ENCODE results near the gene GAMT.

Gene GAMT

GRCh38 chr19:1399079-1399478 lies 2.3 kb downstream of the GAMT start:
- no peak for DNase-seq

- no peak for DNase-seq
These were observed 3.5 kb downstream of the GAMT start for GRCh38 chr19:1397838-1398237.

- no peak for DNase-seq
These were observed 4.3 kb downstream of the GAMT start for GRCh38 chr19:1396768-1397679.

GRCh38 chr19:1396019-1396767 lies 5.1 kb downstream of the GAMT start:
- no peak for DNase-seq

GRCh38 chr19:1395194-1396018 lies 5.9 kb downstream of the GAMT start:
- no peak for DNase-seq

- no peak for DNase-seq
These were observed 6.8 kb downstream of the GAMT start for GRCh38 chr19:1394252-1395193.

GRCh38 chr19:1393841-1394240 lies 7.5 kb downstream of the GAMT start:
- DNase-seq, result no peak

GRCh38 chr19:1392939-1393530 lies 8.3 kb downstream of the GAMT start:
- no peak for DNase-seq

- DNase-seq, result no peak
These were observed 8.9 kb downstream of the GAMT start for GRCh38 chr19:1392407-1392806.

- DNase-seq, result no peak
These were observed 10.4 kb downstream of the GAMT start for GRCh38 chr19:1390890-1391423.

- no peak for DNase-seq
These were observed 12.1 kb downstream of the GAMT start for GRCh38 chr19:1389033-1389940.

GRCh38 chr19:1388637-1389026 lies 12.7 kb downstream of the GAMT start:
- no peak for DNase-seq

GRCh38 chr19:1387684-1388636 lies 13.4 kb downstream of the GAMT start:
- DNase-seq, result no peak

GRCh38 chr19:1386945-1387683 lies 14.2 kb downstream of the GAMT start:
- DNase-seq, result no peak

GRCh38 chr19:1385816-1386215 lies 15.5 kb downstream of the GAMT start:
- no peak for DNase-seq

GRCh38 chr19:1384478-1385110 lies 16.7 kb downstream of the GAMT start:
- no peak for DNase-seq

- DNase-seq, result no peak
These were observed 17.3 kb downstream of the GAMT start for GRCh38 chr19:1384085-1384462.

All from DMS79 (cell line).